ENCODE data around the gene HOMER3.
"Not testable (repeated sequence)": the region's sequence is repeated elsewhere in the genome, so short reads cannot be mapped to it uniquely, and the experiment has no call there.

The HOMER3 gene

GRCh38 chr19:18972301-18972811, 31.3 kb upstream of the HOMER3 start:
- no peak overlapping the region for H3K27ac ChIP-seq (ENCODE audit: low read depth, low read length)
- no peaks in the 10 kb centered on the region for H3K4me1 ChIP-seq (ENCODE audit: control insufficient read depth, insufficient read depth, low read length)
- no peaks in the 10 kb centered on the region for H3K36me3 ChIP-seq (ENCODE audit: control insufficient read depth, insufficient read depth, low read length)
- H3K4me3 ChIP-seq (ENCODE audit: low read length), result no peak overlapping the region
- no peak overlapping the region for H3K9ac ChIP-seq (ENCODE audit: low read length)
- no peaks in the 10 kb centered on the region for H3K27me3 ChIP-seq (ENCODE audit: control insufficient read depth, insufficient read depth, low read length)

GRCh38 chr19:18969931-18970659, 29.1 kb upstream of the HOMER3 start:
- Histone ChIP-seq H3K27me3 (ENCODE audit: control insufficient read depth, insufficient read depth, low read length) (no peaks in the 10 kb centered on the region), H3K4me3 (ENCODE audit: low read length) (no peak overlapping the region), H3K27ac (ENCODE audit: low read depth, low read length) (no peak overlapping the region), H3K4me1 (ENCODE audit: control insufficient read depth, insufficient read depth, low read length) (no peaks in the 10 kb centered on the region), H3K36me3 (ENCODE audit: control insufficient read depth, insufficient read depth, low read length) (no peaks in the 10 kb centered on the region), H3K9ac (ENCODE audit: low read length) (no peak overlapping the region)

- Histone ChIP-seq H3K4me1 (ENCODE audit: control insufficient read depth, insufficient read depth, low read length) (no peaks in the 10 kb centered on the region), H3K27ac (ENCODE audit: low read depth, low read length) (no peak overlapping the region), H3K9ac (ENCODE audit: low read length) (no peak overlapping the region), H3K27me3 (ENCODE audit: control insufficient read depth, insufficient read depth, low read length) (no peaks in the 10 kb centered on the region), H3K36me3 (ENCODE audit: control insufficient read depth, insufficient read depth, low read length) (no peaks in the 10 kb centered on the region), H3K4me3 (ENCODE audit: low read length) (no peak overlapping the region)
Observed at GRCh38 chr19:18967358-18968146, 26.5 kb upstream of the HOMER3 start.

DNA sequence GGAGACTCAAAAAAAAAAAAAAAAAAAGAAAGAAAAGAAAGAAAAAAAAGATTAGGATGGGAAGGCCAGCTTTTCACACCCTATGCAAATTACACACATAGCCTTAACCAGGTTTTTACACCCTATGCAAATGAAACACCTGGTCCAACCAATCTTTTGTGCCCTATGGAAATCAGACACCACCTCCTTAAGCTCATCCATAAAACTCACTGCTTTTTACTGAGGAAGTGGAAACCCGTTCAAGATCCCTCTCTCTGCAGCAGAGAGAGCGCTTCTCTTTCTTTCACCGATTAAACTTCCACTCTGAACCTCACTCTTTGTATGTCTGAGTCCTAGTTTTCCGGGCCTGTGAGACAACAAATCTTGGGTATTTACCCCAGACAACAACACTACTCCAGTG, 25.3 kb upstream of the HOMER3 start:
- H3K4me1 ChIP-seq (ENCODE audit: control insufficient read depth, insufficient read depth, low read length), result no peaks in the 10 kb centered on the region
- H3K27me3 ChIP-seq (ENCODE audit: control insufficient read depth, insufficient read depth, low read length), result no peaks in the 10 kb centered on the region
- no peak overlapping the region for H3K9ac ChIP-seq (ENCODE audit: low read length)
- H3K36me3 ChIP-seq (ENCODE audit: control insufficient read depth, insufficient read depth, low read length), result no peaks in the 10 kb centered on the region
- no peak overlapping the region for H3K27ac ChIP-seq (ENCODE audit: low read depth, low read length)
- no peak overlapping the region for H3K4me3 ChIP-seq (ENCODE audit: low read length)

GRCh38 chr19:18964121-18964520, 23.1 kb upstream of the HOMER3 start:
- Histone ChIP-seq H3K4me1 (ENCODE audit: control insufficient read depth, insufficient read depth, low read length) (no peaks in the 10 kb centered on the region), H3K36me3 (ENCODE audit: control insufficient read depth, insufficient read depth, low read length) (no peaks in the 10 kb centered on the region), H3K27me3 (ENCODE audit: control insufficient read depth, insufficient read depth, low read length) (no peaks in the 10 kb centered on the region), H3K27ac (ENCODE audit: low read depth, low read length) (no peak overlapping the region), H3K4me3 (ENCODE audit: low read length) (no peak overlapping the region), H3K9ac (ENCODE audit: low read length) (no peak overlapping the region)

GRCh38 chr19:18961767-18962620, 21.0 kb upstream of the HOMER3 start:
- Histone ChIP-seq H3K27me3 (ENCODE audit: control insufficient read depth, insufficient read depth, low read length) (no peaks in the 10 kb centered on the region), H3K27ac (ENCODE audit: low read depth, low read length) (no peak overlapping the region), H3K9ac (ENCODE audit: low read length) (no peak overlapping the region), H3K4me1 (ENCODE audit: control insufficient read depth, insufficient read depth, low read length) (no peaks in the 10 kb centered on the region), H3K4me3 (ENCODE audit: low read length) (no peak overlapping the region), H3K36me3 (ENCODE audit: control insufficient read depth, insufficient read depth, low read length) (no peaks in the 10 kb centered on the region)

- Histone ChIP-seq H3K9ac (ENCODE audit: low read length) (no peak overlapping the region), H3K27ac (ENCODE audit: low read depth, low read length) (no peak overlapping the region), H3K4me1 (ENCODE audit: control insufficient read depth, insufficient read depth, low read length) (no peaks in the 10 kb centered on the region), H3K4me3 (ENCODE audit: low read length) (no peak overlapping the region), H3K27me3 (ENCODE audit: control insufficient read depth, insufficient read depth, low read length) (no peaks in the 10 kb centered on the region), H3K36me3 (ENCODE audit: control insufficient read depth, insufficient read depth, low read length) (no peaks in the 10 kb centered on the region)
Observed at GRCh38 chr19:18960370-18960769, 19.4 kb upstream of the HOMER3 start.

GRCh38 chr19:18955042-18955441, 14.0 kb upstream of the HOMER3 start:
- Histone ChIP-seq H3K4me3 (ENCODE audit: low read length) (no peak overlapping the region), H3K27me3 (ENCODE audit: control insufficient read depth, insufficient read depth, low read length) (no peaks in the 10 kb centered on the region), H3K36me3 (ENCODE audit: control insufficient read depth, insufficient read depth, low read length) (no peaks in the 10 kb centered on the region), H3K27ac (ENCODE audit: low read depth, low read length) (no peak overlapping the region), H3K9ac (ENCODE audit: low read length) (no peak overlapping the region), H3K4me1 (ENCODE audit: control insufficient read depth, insufficient read depth, low read length) (no peaks in the 10 kb centered on the region)

GRCh38 chr19:18954094-18954493, 13.1 kb upstream of the HOMER3 start:
- no peaks in the 10 kb centered on the region for H3K27me3 ChIP-seq (ENCODE audit: control insufficient read depth, insufficient read depth, low read length)
- no peak overlapping the region for H3K4me3 ChIP-seq (ENCODE audit: low read length)
- H3K9ac ChIP-seq (ENCODE audit: low read length), result no peak overlapping the region
- no peaks in the 10 kb centered on the region for H3K36me3 ChIP-seq (ENCODE audit: control insufficient read depth, insufficient read depth, low read length)
- no peak overlapping the region for H3K27ac ChIP-seq (ENCODE audit: low read depth, low read length)
- H3K4me1 ChIP-seq (ENCODE audit: control insufficient read depth, insufficient read depth, low read length), result no peaks in the 10 kb centered on the region

- H3K27ac ChIP-seq (ENCODE audit: low read depth, low read length); H3K4me1 ChIP-seq (ENCODE audit: control insufficient read depth, insufficient read depth, low read length); H3K36me3 ChIP-seq (ENCODE audit: control insufficient read depth, insufficient read depth, low read length); H3K27me3 ChIP-seq (ENCODE audit: control insufficient read depth, insufficient read depth, low read length); H3K4me3 ChIP-seq (ENCODE audit: low read length); H3K9ac ChIP-seq (ENCODE audit: low read length): not testable (repeated sequence)
Observed at GRCh38 chr19:18952364-18953003, 11.5 kb upstream of the HOMER3 start.

GRCh38 chr19:18951721-18952281, 10.8 kb upstream of the HOMER3 start:
- no peaks in the 10 kb centered on the region for H3K36me3 ChIP-seq (ENCODE audit: control insufficient read depth, insufficient read depth, low read length)
- H3K4me3 ChIP-seq (ENCODE audit: low read length), result no peak overlapping the region
- no peak overlapping the region for H3K9ac ChIP-seq (ENCODE audit: low read length)
- no peaks in the 10 kb centered on the region for H3K4me1 ChIP-seq (ENCODE audit: control insufficient read depth, insufficient read depth, low read length)
- H3K27me3 ChIP-seq (ENCODE audit: control insufficient read depth, insufficient read depth, low read length), result no peaks in the 10 kb centered on the region
- no peak overlapping the region for H3K27ac ChIP-seq (ENCODE audit: low read depth, low read length)
